Activated T-cell treated with anti-CD3 and anti-CD28 coated beads, Interleukin-2, amount 50 U/mL, for 1 hour (primary cell): ENCODE data around the gene PRPSAP1.
"Not testable (repeated sequence)": the region's sequence is repeated elsewhere in the genome, so short reads cannot be mapped to it uniquely, and the experiment has no call there.

Experiments used
- DNase-seq: peaks from one replicate; pipeline ENCODE4 v3.0.0-alpha.2; 2020

Gene PRPSAP1

DNA sequence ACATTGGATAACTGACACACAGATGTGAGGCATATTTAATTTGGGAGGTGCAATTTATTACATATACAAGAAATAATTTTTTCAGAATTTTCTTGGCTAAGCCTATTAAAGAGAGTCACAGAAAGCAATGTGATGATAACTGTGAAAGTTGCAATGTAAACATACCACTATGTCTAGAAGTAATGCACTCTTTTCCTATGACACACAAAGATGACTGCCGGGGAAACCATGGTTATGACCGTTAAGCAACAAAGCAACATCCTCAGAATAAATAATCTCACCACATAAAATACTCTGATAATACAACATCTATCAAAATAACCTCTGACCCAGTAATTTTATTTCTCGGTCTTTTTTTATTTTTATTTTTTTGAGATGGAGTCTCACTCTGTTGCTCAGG is 35.1 kb downstream of the PRPSAP1 start:
- no peak for DNase-seq

DNA sequence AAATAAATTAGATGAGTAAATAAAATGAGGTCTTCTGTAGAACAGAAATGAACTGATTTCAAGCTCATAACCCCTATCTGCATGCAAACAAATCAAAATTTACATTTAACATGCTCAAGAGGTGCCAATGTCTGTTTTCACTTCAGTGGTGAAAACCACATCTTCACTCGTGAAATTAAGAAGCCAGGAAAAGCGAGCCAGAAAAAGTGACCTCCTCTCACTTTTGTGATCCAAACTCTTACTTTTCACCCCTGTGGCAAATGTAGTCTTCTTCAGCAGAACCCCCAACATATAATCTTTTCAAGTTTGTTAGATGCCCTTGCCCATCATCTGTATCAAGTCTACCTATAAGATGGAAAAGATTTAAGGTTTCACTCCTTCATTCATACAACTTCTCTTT is 36.2 kb downstream of the PRPSAP1 start:
- no peak for DNase-seq

DNA sequence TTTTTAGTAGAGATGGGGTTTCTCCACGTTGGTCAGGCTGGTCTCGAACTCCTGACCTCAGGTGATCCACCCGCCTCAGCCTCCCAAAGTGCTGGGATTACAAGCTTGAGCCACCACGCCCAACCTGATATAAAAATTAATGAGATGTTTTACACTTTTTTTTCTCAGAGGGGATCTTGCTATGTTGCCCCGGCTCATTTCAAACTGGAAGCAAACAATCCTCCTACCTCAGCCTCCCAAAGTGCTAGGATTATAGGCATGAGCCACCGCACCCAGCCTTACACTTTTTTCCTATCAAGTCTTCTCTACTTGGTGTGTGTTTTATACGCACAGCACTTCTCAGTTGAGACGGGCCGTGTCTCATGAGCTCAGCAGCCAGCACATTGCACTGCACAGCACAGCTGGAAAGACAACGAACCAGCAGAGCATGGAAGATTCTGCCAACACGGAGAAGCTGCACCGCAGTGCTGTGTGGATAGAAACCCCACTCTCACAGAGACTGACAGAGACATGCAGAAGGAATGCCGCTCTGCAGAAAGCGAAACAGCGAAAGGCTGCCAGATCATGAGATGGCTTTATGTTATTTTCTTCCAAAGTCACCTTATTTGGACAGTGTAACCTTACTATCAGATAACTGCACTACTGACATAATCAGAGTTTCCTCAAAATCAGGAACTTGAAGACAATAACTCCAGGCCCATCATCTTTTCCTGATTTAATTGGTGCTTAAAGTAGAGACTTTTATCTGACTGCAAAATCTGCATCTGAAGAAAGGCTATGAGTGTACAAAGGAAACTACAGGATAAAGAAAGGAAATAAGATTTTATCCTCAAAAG is 39.1 kb downstream of the PRPSAP1 start:
- DNase-seq: no peak

DNA sequence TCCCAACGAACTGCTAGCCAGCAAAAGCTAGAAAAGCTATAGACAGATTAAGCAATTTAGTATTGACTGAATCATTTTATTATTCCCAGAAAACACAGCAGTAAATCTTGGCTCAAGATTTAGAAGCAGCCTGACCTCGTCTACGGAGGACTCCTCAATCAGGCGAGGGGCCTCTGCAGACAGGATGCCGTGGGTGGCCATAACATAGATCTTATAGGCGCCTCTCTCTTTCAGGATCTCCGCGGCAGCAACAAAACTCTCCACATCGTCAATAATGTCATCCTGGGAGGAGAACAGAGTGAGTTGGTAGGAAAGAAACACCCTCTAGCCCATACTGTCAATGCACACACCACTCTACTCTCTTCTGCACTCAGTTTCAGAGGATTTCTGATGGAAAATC is 41.0 kb downstream of the PRPSAP1 start:
- DNase-seq: no peak

DNA sequence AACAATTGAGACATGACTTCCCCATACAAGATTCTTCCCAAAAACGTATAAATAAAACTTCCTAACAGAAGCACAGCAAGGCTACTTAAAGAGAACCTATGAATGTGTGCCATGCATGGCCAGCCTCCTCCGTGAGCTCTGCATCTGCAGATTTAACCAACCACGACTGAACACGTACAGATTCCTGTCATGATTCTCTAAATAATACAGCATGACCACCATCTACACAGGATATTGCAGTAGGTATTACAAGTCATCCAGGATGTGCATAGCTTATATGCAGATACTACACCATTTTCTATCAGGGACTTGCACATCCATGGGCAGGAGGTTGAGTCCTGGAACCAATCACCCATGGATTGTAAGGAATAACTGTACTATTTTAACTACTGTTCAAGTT is 44.3 kb downstream of the PRPSAP1 start:
- DNase-seq: no peak

DNA sequence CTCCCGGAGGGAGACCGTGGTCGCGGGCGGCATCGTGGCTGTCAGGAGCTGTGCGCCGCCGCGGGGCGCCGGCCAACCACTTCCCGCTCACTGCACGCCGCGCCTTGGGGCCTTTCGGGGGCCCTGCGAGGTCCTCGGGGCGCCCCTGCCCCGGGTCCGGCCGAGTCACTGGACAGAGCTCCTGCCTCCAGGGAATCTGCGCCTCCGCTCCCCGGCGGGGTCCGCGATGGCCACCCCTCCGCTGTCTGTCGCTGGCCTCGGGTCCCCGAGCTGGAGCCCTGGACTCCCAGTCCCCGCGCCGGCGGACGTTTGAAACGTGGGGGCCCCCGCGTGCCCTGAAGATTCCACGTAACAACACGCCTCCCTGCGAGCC is 45.8 kb downstream of the PRPSAP1 start, which contains the start of gene QRICH2:
TSS of gene QRICH2 (minus strand) at position 311 of the 373 bp plus-strand sequence. CDS start at position 33, 278 bp downstream.
- no peak for DNase-seq

DNA sequence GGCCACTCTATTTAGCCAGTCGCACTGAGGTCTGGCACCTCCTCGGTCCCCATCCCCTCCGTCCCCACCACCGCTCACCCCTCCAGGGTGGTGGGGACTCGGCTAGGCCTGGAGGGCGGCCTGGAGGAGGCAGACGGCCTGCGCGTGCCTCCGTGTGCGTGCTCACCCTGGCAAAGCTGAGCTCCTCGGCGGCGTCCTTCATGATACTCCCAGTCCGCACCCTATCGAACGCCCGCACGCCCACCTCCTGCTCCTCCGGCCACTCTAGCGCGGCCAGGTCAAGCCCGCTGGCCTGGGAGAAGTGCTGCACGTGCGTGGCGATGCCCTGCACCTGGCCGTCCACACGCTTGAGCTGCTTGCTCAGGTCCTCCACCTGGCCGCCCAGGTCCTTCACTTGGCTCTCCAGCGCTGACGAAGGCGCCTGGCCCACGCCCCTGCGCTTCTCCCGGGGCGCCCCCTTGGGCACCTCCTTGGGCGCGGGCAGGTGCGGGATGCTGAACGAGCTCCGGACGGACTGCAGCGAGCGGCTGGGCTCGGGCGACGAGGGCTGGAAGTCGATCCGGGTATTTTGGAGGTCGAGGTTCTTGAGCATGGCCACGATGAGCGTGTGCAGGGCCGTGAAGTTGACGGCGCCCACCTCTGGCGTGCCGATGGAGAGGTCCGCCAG is 46.3 kb downstream of the PRPSAP1 start:
- no peak for DNase-seq

DNA sequence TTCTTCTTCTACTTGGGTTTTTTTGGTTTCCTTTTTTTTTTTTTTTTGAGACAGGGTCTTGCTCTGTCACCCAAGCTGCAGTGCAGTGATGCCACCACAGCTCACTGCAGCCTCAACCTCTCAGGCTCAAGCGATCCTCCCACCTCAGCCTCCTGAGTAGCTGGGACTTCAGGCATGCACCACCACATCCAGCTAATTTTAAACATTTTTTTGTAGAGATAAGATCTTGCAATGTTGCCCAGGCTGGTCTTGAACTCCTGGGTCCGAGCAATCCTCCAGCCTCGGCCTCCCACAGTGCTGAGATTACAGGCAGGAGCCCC is 48.6 kb downstream of the PRPSAP1 start:
- not testable (repeated sequence) for DNase-seq

DNA sequence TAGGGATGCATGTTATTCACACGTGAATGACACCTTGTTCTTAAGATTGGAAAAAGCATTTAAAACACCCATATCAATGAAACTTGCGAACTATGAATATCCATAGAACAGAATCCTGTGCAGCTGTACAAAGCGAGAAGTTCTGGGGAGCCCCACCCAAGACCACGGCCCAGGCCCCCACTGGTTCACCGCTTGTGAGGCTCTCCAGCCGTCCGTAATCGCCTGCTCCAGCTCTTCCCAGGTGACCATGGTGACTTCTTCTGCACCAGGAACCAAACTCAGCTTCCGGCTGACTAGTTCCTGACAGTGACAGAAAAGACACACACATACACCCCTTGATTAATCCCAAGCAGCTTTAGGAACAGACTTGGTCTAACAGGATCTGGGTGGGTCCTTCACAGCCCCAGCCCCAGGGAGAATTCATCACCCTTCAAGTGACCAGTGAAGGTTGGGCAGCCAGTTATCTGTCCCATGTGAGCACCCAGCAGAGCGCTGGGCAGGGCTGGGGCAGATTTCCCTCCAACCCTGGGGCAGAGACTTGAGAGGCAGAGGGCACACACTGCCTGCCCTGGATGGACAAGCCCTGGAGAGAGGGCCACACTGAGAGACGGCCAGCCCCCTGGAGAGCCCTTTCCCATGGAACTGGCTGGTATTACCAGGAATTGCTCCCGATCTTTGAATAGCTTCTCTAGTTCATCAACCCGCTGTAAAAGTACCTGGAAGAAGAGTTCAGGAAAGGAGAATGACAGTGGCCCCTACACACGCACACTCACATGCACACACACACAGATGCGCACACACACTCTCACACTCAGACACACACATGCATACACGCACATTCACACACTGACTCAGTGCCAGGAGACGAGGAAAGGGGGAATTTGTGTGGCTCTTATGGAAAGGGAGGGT is 49.2 kb downstream of the PRPSAP1 start:
- no peak for DNase-seq

DNA sequence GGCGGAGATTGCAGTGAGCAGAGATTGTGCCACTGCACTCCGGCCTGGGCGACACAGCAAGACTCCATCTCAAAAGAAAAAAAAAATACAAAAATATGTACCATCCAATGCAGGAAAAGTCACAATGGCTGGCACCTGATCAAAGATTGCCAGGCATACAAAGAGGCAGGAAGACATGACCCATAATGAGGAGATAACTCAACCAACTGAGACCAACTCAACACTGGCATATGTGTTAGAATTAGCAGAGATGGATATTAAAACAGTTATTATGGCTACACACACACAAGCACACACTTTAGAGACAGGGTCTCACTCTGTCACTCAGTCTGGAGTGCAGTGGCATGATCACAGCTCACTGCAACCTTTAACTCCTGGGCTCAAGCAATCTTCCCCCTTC is 56.3 kb downstream of the PRPSAP1 start:
- DNase-seq: no peak

DNA sequence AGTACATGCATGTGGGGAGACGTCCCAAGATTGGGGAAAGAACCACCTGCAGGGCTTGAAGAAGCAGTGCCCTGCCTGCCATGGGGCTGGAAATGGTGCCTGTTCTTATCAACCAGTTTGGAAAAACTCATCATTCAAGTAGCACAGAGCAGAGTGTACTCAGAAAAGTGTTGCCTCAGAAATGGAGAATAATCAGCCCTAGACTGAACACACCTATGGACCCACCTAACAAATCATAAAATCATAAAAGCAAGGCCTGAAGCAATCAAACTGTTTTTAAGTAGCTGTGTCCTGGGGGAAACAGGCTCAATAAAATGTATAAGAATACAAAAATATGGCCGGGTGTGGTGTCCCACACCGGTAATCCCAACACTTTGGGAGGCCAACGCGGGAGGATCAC is 56.8 kb downstream of the PRPSAP1 start:
- no peak for DNase-seq

DNA sequence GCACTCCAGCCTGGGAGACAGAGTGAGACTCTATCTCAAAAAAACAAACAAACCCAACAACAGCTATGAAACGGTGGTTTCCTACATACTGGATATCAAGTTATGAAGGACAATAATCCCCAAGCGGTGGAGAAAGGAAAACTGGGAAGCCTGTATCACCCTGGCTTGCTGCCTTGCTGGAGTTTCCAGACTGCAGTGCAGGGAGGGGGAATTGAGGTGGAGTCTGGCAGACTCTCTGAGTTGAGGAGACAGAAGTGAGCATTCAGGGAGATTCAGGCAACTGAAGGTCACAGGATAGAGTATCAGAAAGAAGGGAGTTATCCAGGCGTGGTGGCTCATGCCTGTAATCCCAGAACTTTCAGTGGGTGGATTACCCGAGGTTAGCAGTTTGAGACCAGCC is 57.5 kb downstream of the PRPSAP1 start:
- DNase-seq: no peak

DNA sequence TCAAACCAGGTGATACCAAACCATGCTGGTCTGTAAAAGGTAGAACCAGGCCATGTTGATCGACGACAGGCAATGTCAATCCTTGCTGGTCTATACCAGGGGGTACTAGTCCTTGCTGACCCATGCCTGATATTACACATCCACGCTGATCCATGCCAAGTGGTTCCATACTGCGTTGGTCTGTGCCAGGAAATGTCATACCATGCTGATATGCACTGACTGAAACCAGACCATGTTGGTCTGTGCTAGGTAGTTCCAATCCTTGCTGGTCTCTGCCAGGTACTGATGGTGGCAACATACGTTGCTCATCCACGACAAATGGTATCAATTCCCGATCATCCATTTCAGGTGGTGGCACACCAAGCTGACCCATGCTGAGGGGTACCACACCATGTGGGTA is 60.6 kb downstream of the PRPSAP1 start:
- no peak for DNase-seq

DNA sequence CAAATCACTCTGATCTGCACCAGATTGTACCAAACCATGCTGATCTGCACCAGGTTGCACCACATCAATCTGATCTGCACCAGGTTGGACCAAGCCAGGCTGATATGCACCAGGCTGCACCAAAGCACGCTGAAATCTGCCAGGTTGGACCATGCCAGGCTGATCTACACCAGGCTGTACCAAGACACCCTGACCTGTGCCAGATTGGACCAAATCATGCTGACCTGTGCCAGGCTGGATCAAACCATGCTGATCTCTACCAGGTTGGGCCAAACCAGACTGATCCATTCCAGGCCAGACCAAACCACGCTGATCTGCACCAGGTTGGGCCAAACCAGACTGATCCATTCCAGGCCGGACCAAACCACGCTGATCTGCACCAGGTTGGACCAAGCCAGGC is 61.1 kb downstream of the PRPSAP1 start:
- no peak for DNase-seq

DNA sequence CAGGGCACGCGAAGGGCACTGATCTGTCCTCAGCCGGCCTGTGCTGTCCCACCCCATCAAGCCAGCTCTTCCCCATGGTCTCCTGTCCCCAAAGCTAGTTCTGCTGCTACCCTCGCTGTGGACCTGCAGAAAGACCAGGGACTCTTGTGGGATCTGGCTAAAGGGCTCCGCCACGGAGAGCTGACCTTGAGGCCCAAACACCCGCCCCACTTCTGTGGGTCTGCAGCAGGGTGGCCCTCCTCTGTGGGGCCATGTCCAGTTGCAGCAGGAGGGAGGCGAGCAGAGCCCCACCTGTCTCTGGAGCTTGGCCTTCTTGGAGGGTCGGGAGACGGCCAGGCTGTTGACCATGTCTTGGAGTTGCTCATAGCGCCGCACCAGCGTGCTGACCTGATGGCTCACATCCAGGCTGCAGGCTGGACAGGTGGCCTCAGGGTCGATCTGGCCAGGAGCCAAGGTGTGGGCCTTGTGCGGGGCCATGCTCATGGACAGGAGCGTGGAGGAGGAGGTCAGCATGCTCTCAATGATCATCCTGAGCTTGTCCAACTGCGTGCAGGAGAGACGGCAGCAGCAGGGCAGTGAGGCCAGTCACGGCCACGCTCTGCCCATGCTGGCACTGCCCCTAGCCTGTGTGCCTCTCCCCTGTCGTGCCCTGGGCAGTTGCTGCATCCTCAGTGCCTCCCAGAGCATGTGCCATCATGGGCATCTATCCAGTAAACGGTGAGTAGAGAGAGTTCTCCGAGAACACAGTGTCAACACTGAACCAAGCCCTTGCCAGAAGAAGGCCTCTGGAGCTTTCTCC is 71.9 kb downstream of the PRPSAP1 start:
- DNase-seq: no peak

DNA sequence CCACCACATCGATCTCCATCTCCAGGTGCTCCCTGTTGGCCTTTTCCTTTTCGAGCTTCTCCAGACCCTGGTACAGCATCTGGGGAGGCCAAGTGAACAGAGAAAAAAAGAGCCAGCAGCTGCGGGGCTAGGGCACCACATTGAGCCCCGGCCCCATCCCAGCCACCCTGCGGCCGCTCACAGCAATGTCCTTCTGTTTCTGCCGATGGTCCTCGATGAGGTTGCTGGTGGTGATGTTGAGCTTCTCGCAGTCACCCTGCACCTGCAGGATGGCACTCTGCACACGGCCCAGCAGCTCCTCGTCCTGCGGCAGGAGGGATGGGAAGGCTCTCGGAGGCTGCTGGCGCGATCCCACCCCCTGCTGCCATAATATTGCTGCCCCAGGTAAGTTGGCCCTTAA is 73.1 kb downstream of the PRPSAP1 start:
- no peak for DNase-seq

DNA sequence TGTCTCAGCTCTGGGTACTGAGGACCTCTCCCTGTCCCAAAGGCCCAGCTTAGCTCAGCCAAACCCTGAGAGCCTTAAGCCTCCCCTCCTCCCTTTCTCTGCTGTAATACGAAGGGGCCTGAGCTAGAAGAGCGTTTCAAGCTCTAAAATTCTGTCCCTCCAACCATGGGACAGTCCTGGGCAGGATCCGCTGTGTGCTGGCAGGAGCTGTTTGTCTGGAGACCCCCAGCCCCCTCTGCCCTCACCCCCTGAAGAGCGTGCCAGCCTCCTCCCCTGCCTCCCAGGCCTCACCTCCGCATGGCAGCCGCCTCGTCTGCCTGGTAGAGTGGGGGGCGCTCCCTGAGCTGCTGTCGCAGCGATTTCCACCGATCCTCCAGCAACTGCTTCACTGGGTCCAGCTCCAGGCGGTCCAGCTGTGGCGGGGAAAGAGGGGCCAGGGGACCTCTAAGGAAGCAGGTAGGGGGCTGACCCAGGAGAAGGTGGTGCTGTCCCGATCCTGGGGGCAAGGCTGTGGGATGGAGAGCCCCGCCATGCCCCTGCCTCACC is 73.9 kb downstream of the PRPSAP1 start:
- no peak for DNase-seq

DNA sequence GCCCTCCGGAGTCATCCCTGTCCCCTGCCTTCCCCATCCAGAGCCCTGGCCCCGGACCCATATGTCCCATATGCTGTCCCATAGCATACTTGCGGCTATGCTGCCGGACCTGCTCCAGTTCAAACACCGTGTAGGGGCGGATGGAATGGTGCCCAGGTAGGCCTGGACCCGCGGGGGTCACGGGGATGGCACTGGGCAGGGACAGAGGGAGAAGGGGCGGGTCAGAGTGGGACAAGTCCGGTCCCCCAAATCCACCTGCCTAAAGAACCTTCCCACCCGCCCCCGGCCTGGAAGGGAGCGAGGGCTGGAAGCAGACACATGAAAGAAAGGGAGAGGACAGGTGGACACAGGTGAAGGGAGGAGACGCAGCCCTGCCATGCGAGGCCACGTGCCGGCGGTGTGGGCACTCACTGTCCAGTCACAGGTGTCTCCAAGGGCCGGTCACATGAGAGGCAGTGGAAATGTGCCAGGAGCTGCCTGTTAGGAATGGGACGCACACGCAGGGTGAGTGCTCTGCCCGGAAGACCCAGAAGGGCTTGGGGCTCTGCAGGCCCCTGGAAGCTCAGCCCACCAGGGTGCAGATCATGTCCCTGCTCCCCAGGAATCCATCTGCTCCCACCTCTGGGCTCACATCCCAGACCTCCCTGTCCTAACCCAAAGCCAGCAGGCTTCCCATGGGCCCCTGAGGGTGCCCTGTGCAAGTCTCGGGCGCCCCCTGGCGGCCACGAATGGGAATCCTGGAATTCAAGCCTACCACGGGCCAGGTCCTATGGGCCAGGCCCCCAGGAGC is 74.6 kb downstream of the PRPSAP1 start:
- DNase-seq: peak; percentile 89

DNA sequence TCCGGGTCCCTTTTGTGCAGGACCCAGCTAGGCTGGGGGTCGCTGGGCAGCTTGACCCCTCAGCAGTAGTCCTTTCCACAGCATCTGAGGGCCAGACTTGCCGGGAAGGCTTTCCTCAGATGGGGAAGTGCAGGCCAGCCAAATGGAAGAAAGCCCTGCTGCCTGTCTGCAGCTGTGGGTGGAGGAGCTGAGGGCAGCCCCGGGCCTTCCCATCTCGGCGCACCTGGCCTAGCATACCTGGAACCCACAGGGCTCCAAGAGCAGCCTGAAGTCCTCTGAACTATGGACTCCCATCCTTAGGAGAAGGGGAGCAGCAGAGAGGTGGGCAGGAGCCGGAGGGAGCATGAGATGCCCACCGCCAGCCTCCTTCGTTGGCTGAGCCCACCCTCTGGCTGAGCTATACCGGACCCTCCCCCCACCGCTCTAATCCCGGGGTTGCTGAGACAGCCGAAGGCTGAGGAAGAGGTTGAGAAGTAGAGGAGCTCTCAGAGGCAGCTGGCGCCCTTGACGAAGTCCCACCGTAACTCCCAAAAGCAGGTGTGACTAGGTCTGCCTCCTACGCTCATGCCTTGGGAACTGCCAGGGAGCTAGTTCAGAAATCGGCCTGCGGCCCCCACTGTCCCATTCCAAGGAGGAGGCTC is 75.3 kb downstream of the PRPSAP1 start:
- DNase-seq: no peak

DNA sequence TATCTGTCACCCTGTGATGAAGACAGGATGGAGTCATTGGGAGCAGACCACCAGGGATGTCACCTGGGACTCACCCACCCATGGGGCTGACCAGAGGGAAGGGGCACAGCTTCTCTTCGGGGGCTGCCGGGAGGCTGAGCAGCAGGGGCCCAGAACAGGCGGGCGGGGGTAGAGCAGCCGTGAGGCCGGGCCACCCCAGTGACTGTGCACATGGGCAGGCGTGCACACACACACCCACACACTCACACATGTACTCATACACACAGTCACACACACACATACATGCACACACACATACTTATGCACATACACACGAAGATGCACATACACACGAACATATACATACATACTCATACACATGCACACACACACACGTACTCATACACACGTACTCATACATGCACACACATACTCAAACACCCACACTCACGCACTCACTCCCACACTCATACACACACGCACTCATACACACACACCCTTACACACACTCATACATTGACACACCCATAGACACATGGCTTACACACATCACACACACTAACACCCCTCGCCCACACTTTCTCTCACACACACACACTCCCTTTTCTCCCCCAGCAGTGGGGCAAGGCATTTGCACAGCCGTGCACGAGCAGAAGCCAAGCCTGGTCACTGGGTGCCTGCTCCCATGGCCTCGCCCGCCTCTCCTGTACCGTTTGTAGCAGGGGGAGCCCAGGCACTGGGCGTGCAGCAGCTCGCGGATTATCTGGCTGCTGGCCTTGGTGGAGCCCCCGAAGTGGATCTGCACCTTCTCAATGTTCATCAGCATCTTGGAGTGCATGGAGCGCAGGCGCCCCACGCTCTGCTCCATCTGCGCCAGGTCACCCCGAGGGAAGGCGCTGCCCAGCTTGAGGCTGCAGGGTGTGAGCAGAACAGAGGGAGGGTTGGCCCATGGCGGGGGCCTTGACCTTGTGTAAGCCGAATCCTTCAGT is 76.1 kb downstream of the PRPSAP1 start:
- no peak for DNase-seq
